Liver (tissue), 9 donors: ENCODE results near the gene C1QTNF7. TPM values are rescaled to one million over a fixed set of nuclear protein-coding genes. Genes with fewer than 3 reads are reported as not detected.

ENCODE experiments used
- DNase-seq: peaks from one replicate; pipeline ENCODE4 v3.0.0-alpha.2; 2017; ENCODE audit warnings: low spot score
- H3K27ac ChIP-seq, 2 donors: one replicate each; pipeline ENCODE4 v1.7.0; 2013; ENCODE audit warnings: inconsistent platforms in 2 of 2, low read length in 2 of 2, control low read depth in 1 of 2, low read depth in 1 of 2, mild to moderate bottlenecking in 1 of 2
- H3K27me3 ChIP-seq, 4 donors: one replicate each; pipeline versions ENCODE4 v1.6.1 to v1.7.0; 2013; ENCODE audit warnings: low read length in 3 of 4, inconsistent platforms in 1 of 4, mild to moderate bottlenecking in 1 of 4, moderate library complexity in 1 of 4; ENCODE audit not compliant: control insufficient read depth in 4 of 4, insufficient read depth in 4 of 4
- H3K36me3 ChIP-seq, 4 donors: one replicate each; pipeline versions ENCODE4 v1.6.1 to v1.7.0; 2013; ENCODE audit warnings: low read length in 3 of 4, mild to moderate bottlenecking in 3 of 4, low read depth in 1 of 4, moderate library complexity in 1 of 4; ENCODE audit not compliant: control insufficient read depth in 4 of 4, insufficient read depth in 3 of 4
- H3K4me1 ChIP-seq, 4 donors: one replicate each; pipeline versions ENCODE4 v1.6.1 to v1.7.0; 2013; ENCODE audit warnings: low read length in 3 of 4, mild to moderate bottlenecking in 3 of 4, moderate library complexity in 1 of 4; ENCODE audit not compliant: control insufficient read depth in 4 of 4, insufficient read depth in 4 of 4
- H3K4me3 ChIP-seq, 3 donors: one replicate each; pipeline versions ENCODE4 v1.6.1 to v1.7.0; 2013; ENCODE audit warnings: low read length in 3 of 3, control low read depth in 1 of 3, low read depth in 1 of 3, mild to moderate bottlenecking in 1 of 3
- H3K9ac ChIP-seq, 2 donors: one replicate each; pipeline ENCODE4 v1.7.0; 2013; ENCODE audit warnings: low read length in 2 of 2, mild to moderate bottlenecking in 2 of 2, moderate library complexity in 2 of 2, control low read depth in 1 of 2, low read depth in 1 of 2
- H3K9me3 ChIP-seq, 4 donors: one replicate each; pipeline versions ENCODE4 v1.6.1 to v1.7.0; 2013; ENCODE audit warnings: low read length in 3 of 4; ENCODE audit not compliant: control insufficient read depth in 4 of 4
- ATF3 ChIP-seq: IDR thresholded peaks from 2 replicates; pipeline ENCODE4 v1.6.1; 2016; ENCODE audit warnings: antibody characterized with exemption
- CTCF ChIP-seq: fragments of 150-350 bp; IDR thresholded peaks from 2 replicates; pipeline ENCODE4 v1.5.1; 2017; ENCODE audit warnings: improper control_type of control experiment, low read depth, low read length; ENCODE audit not compliant: missing input control
- EGR1 ChIP-seq, 2 donors: IDR thresholded peaks; 2 replicates each; pipeline ENCODE4 v1.6.1; 2016 to 2018; ENCODE audit warnings: antibody characterized with exemption in 2 of 2, low read depth in 2 of 2
- FOXA1 ChIP-seq: IDR thresholded peaks from 2 replicates; pipeline ENCODE4 v1.6.1; 2016; ENCODE audit warnings: antibody characterized with exemption
- FOXA2 ChIP-seq: IDR thresholded peaks from 2 replicates; pipeline ENCODE4 v1.6.1; 2016; ENCODE audit warnings: antibody characterized with exemption
- GABPA ChIP-seq, 2 donors: IDR thresholded peaks in 1 of 2; conservative IDR thresholded peaks in 1 of 2; 2 replicates each; pipeline ENCODE4 v1.6.1; 2016; ENCODE audit warnings: antibody characterized with exemption in 2 of 2, mild to moderate bottlenecking in 1 of 2, moderate library complexity in 1 of 2
- HNF4A ChIP-seq, 2 donors: conservative IDR thresholded peaks; 2 replicates each; pipeline ENCODE4 v1.6.1; 2016; ENCODE audit warnings: antibody characterized with exemption in 2 of 2, mild to moderate bottlenecking in 2 of 2
- HNF4G ChIP-seq: IDR thresholded peaks from 2 replicates; pipeline ENCODE4 v1.6.1; 2016; ENCODE audit warnings: antibody characterized with exemption
- JUND ChIP-seq, 2 donors: IDR thresholded peaks; 2 replicates each; pipeline ENCODE4 v1.6.1; 2016; ENCODE audit warnings: antibody characterized with exemption in 2 of 2
- MAX ChIP-seq: IDR thresholded peaks from 2 replicates; pipeline ENCODE4 v1.6.1; 2016; ENCODE audit warnings: antibody characterized with exemption
- NR2F2 ChIP-seq: IDR thresholded peaks from 2 replicates; pipeline ENCODE4 v1.6.1; 2016; ENCODE audit warnings: antibody characterized with exemption
- RAD21 ChIP-seq, 2 donors: IDR thresholded peaks; 2 replicates each; pipeline ENCODE4 v1.6.1; 2016; ENCODE audit warnings: antibody characterized with exemption in 2 of 2, mild to moderate bottlenecking in 2 of 2
- REST ChIP-seq: IDR thresholded peaks from 2 replicates; pipeline ENCODE4 v1.6.1; 2016; ENCODE audit warnings: antibody characterized with exemption, mild to moderate bottlenecking
- RXRA ChIP-seq, 2 donors: IDR thresholded peaks; 2 replicates each; pipeline ENCODE4 v1.6.1; 2017 to 2018; ENCODE audit warnings: antibody characterized with exemption in 2 of 2, mild to moderate bottlenecking in 1 of 2
- SP1 ChIP-seq: IDR thresholded peaks from 2 replicates; pipeline ENCODE4 v1.6.1; 2018; ENCODE audit warnings: antibody characterized with exemption, mild to moderate bottlenecking
- TAF1 ChIP-seq: conservative IDR thresholded peaks from 2 replicates; pipeline ENCODE4 v1.6.1; 2016; ENCODE audit warnings: antibody characterized with exemption, mild to moderate bottlenecking
- YY1 ChIP-seq: IDR thresholded peaks from 2 replicates; pipeline ENCODE4 v1.6.1; 2016; ENCODE audit warnings: antibody characterized with exemption, mild to moderate bottlenecking
- ZBTB33 ChIP-seq: IDR thresholded peaks from 2 replicates; pipeline ENCODE4 v1.6.1; 2016; ENCODE audit warnings: antibody characterized with exemption
- WGBS: extraction: QIAGEN DNeasy Blood & Tissue Kit; methylation state at CpG from one replicate; pipeline ENCODE4 v1.1.7; 2013; 5-methylcytosine and 5-hydroxymethylcytosine counted together
- polyA plus RNA-seq, 2 donors: library from polyadenylated mRNA; stranded (reverse) in 1 of 2; unstranded in 1 of 2; fragments of 200-250 nt in 1 of 2; fragments of >200 nt in 1 of 2; fragmentation: Nextera tagmentation in 1 of 2; extraction: Ambion mirVana in 1 of 2; gene quantifications; one replicate each; pipeline versions ENCODE4 v1.2.1 to v1.2.3, GENCODE V29; 2013 to 2015
- total RNA-seq, 2 donors: library from RNA; depleted of rRNA; stranded (reverse); fragments of >200 nt; gene quantifications; one replicate each; pipeline ENCODE4 v1.2.3, GENCODE V29; 2014
- donor health status: healthy.
- donor health status: healthy.
- donor health status: healthy.
- donor health status: healthy.
- donor health status: healthy.

The C1QTNF7 gene
- total and polyA plus RNA-seq, 4 donors = 0.33 to 0.55 (median 0.47) TPM

GRCh38 chr4:15412461-15412860 is 15.4 kb upstream of the C1QTNF7 start:
- Histone ChIP-seq H3K27ac (no peak overlapping the region), H3K4me1 (peaks cover 0 to 16% (median 10%) of the 10 kb centered on the region in 4 donors), H3K4me3 (no peak overlapping the region), H3K9ac (no peak overlapping the region), H3K36me3 (no peaks in the 10 kb centered on the region), H3K27me3 (no peaks in the 10 kb centered on the region), H3K9me3 (no peaks in the 10 kb centered on the region)
- WGBS = 96% methylated on average over 5 of the region's 5 CpGs
- TF ChIP-seq GABPA (IDR thresholded peaks at IDR 0.05 in 1 of 2, conservative IDR thresholded peaks at IDR 0.05 in 1 of 2) (no peak), NR2F2 (no peak), ZBTB33 (no peak), HNF4G (no peak), TAF1 (no peak), FOXA2 (no peak), JUND (IDR thresholded peaks at IDR 0.05) (no peak), FOXA1 (no peak), REST (no peak), HNF4A (conservative IDR thresholded peaks at IDR 0.05) (no peak), RXRA (IDR thresholded peaks at IDR 0.05) (no peak), EGR1 (IDR thresholded peaks at IDR 0.05; ENCODE audit: low read depth in 2 of 2) (no peak), YY1 (no peak), MAX (no peak), CTCF (no peak), ATF3 (no peak), RAD21 (IDR thresholded peaks at IDR 0.05) (no peak), SP1 (no peak)
- DNase-seq = no peak
